HG02840 (cell line): Measurements from ENCODE around the gene CAMTA1.

ENCODE experiments used
- ATAC-seq: cut with Tn5 transposase; IDR thresholded peaks from one replicate; pipeline ENCODE4 v1.9.1; 2021; ENCODE audit warnings: mild to moderate bottlenecking, moderate library complexity, moderate number of reproducible peaks; ENCODE audit not compliant: unreplicated experiment, low FRiP score

CAMTA1 gene

GRCh38 chr1:7614576-7615074 is 829.4 kb downstream of the CAMTA1 start:
- no peak for ATAC-seq

- no peak for ATAC-seq
Observed at GRCh38 chr1:7615138-7615537, 829.9 kb downstream of the CAMTA1 start.

GRCh38 chr1:7616076-7616832 is 831.0 kb downstream of the CAMTA1 start:
- no peak for ATAC-seq

DNA sequence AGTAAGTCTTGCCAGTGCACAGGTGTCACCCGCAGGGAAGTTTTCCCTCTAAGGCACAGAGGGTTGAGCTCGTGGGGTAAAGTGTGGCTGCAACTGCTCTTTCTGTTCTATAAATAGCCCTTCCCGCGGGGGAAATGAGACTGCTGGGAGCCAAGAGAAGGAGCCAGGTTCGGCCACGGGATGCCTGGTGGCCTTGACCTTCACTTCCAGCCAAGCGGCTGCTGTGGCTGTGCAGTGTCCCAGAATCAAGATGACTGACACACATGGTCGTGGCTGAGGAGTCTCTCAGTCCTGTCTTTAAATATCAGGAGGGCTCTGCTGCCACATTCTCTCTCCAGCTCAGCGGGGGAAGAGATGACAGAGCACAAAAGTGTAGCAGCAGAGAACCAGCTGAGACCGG is 831.7 kb downstream of the CAMTA1 start:
- no peak for ATAC-seq

GRCh38 chr1:7617826-7618225 is 832.6 kb downstream of the CAMTA1 start:
- ATAC-seq = no peak

DNA sequence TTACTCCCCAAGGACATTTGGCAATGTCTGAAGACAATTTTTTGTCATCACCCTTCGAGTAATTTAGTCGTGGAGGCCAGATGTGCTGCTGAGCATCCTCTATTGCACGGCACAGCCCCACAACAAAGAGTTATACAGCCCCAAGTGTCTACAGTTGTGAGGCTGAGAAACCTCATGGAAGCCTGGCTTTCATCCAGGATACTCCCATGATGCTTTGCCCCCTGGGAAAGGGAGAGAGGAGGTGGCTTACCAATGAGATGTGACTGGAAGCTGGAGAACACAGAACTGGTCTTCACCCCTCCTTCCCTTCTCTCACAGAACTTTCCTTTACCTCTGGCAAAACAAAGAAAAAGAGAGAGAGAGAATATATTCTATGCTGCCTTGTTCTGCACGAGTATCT is 834.9 kb downstream of the CAMTA1 start:
- ATAC-seq = no peak

DNA sequence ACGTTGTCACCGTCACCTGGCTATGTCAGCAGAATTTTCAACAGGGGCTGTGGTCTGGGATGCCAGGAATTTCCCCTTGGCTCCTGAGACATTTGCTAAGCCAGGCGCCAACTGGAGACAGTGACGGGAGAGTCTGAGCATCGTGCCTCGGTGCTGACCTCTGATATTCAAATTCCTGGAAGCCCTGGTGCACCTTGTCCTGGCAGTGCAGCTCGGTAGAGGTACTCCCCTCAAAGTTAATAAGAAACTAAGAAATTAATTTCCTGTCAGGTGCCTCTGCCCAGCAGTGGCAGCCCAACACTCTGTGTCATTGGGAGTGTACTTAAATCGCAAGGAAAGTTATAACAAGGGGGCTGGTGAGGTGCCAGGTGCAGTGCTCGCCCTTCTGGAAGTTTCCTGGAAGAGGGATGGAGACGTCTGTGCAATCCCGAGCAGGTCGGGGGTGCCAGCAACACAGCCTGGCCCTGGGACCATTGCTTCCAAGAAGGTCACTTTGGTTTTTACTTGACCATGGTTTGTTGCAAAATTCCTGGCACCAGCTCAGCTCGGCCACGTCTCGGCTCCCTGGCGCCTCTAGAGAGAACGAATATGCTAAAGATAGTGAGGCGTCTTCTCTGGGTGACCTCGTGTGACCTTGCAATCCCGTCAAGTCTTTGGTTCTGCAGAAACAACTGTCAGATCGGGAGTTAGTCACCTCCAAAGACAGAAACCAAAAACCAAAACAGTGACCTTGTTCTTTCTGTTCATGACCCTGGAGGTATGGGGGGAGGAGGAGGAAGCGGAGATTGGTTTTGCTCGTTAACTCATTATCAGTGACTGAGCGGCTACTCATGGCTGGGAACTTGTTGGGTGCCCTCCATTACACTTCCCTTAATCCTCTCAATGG is 836.3 kb downstream of the CAMTA1 start:
- ATAC-seq = no peak

DNA sequence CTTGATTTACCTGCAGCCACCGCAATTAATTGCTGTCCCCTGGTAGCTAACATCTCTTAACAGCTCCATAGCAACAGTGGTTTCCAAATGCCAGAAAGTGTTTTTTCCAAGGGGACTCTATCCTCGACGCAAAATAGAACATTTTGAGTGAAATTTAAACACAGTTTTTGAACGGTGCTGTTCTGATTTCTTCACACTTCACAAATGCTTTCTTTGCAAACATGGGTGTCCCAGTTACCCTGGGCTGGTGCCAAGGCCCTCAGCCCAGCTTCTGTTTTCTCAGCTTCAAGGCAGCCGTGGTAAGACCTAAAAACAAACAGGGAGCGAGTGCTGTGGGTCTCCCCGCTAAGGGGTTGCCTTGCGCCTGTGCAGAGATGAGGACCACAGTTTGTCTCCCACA is 838.6 kb downstream of the CAMTA1 start:
- no peak for ATAC-seq

GRCh38 chr1:7624791-7625355 is 839.6 kb downstream of the CAMTA1 start:
- ATAC-seq = no peak

GRCh38 chr1:7625401-7625800 is 840.1 kb downstream of the CAMTA1 start:
- ATAC-seq = no peak

GRCh38 chr1:7628273-7628672 is 843.0 kb downstream of the CAMTA1 start:
- ATAC-seq = no peak

GRCh38 chr1:7629011-7629410 is 843.8 kb downstream of the CAMTA1 start:
- no peak for ATAC-seq

GRCh38 chr1:7629465-7630195 is 844.4 kb downstream of the CAMTA1 start:
- no peak for ATAC-seq

- no peak for ATAC-seq
Observed at GRCh38 chr1:7630378-7630777, 845.1 kb downstream of the CAMTA1 start.

DNA sequence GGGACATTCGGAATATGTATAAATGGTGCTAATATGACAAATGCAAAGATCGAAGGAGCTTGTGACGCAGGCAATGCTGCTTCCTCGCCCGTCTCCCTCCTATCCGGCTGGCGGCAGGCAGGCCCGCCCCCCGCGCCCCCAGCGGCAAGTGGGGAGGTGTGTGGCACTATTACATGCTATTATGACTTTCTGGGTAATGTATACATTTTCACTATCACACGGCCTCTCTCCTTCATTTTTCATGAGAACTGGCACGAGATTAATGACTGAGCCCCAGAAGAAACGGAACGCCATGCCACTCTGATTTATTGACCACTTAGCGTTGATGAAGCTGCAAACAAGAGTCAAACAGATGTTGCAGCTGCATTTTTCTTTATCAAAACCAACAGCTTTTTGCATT is 846.9 kb downstream of the CAMTA1 start:
- no peak for ATAC-seq

GRCh38 chr1:7632681-7633080 is 847.4 kb downstream of the CAMTA1 start:
- no peak for ATAC-seq

GRCh38 chr1:7633506-7634245 is 848.4 kb downstream of the CAMTA1 start:
- ATAC-seq = no peak

- no peak for ATAC-seq
Observed at GRCh38 chr1:7634546-7635240, 849.4 kb downstream of the CAMTA1 start.

DNA sequence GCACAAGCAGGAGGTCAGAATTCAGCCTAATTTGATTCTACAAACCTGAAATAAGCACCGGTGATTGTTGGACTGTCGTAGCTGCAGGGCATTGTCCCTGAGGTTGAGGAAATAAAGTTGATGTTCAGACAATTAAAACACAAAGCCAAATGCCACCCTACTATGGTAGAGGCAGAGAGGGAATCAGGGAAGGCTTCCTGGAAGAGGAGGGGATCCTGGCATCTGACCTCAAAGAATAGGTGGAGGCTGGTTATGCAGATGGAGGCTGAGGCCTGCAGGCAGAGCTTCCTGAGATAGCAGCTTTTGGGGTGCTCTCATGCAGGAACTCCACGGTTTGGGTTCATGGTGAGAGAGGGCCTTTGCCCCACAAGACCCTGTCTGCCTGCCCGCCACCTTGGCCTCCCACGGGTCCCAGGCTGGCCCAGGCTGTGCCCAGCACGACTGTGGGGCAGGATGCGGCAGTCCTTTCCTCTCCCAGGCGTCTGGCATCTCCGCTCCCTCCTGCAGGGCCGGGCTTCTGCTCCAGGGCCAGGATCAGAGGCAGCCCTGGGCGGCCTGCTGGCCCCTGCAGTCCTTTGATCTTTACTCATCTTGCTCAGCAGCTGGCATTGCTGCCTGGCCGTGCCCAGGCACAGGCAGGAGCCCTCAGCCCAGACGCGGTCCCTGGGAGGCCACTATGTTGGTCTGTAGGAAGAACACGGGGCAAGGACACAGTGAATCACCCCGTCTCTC is 851.7 kb downstream of the CAMTA1 start:
- no peak for ATAC-seq
